Measurements from ENCODE around the gene TBC1D2B.
A peak's percentile ranks its signal among the peaks of the same experiment; 100 is the strongest.

The TBC1D2B gene

GRCh38 chr15:78072080-78072892 lies 5.2 kb downstream of the TBC1D2B start:
- no peak for DNase-seq (ENCODE audit: low spot score)

DNA sequence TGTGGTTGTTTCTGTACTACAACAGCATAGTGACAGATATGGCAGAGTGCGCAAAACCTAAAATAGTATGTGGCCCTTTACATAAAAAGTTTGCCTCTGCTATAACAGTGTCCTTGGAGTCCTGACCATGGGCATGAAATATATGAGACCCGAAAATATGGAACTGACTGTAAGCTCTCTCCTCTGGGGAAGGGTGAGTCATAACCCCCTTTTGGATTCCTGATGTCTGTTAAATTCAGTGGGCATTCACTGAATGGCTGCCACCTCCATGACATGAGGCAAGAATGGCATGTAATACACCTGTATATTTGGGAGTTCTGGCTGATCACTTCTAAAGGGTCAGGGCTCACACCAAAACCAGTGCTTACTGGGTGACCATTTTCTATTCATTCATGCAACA lies 6.1 kb downstream of the TBC1D2B start:
- DNase-seq (ENCODE audit: low spot score), result no peak

DNA sequence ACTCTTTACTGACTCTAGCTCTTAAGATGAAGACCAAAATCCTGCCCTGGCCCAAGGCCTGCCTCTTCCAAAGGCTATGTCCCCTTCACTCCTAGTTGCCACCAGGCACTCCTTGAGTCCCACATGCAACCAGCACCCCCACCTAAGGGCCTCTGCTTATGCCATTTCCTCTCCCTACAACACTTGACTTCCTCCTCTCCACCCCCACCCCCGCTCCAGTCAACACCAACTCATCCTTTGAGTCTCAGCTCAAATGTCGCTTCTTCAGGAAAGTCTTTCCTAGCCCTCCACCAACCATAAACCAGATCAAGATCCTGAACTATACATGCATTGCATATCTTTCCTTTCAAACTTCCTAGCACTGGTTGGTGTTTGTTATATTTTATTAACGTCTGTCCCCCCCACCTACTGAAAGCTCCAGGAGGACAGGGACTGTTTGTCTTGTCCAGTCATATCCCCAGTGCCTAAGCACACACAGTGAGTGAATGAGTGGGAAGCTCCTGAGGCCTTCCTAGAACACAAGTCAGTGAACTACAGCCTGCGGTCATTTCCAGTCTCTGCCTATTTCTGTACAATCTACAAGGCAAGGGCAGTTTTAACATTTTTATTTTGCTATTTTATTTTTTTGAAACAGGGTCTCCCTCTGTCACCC lies 7.3 kb downstream of the TBC1D2B start:
- DNase-seq (ENCODE audit: low spot score), result no peak

GRCh38 chr15:78069462-78070029 lies 8.0 kb downstream of the TBC1D2B start:
- DNase-seq (ENCODE audit: low spot score), result no peak

- no peak for DNase-seq (ENCODE audit: low spot score)
Measured at GRCh38 chr15:78069052-78069414, 8.5 kb downstream of the TBC1D2B start.

DNA sequence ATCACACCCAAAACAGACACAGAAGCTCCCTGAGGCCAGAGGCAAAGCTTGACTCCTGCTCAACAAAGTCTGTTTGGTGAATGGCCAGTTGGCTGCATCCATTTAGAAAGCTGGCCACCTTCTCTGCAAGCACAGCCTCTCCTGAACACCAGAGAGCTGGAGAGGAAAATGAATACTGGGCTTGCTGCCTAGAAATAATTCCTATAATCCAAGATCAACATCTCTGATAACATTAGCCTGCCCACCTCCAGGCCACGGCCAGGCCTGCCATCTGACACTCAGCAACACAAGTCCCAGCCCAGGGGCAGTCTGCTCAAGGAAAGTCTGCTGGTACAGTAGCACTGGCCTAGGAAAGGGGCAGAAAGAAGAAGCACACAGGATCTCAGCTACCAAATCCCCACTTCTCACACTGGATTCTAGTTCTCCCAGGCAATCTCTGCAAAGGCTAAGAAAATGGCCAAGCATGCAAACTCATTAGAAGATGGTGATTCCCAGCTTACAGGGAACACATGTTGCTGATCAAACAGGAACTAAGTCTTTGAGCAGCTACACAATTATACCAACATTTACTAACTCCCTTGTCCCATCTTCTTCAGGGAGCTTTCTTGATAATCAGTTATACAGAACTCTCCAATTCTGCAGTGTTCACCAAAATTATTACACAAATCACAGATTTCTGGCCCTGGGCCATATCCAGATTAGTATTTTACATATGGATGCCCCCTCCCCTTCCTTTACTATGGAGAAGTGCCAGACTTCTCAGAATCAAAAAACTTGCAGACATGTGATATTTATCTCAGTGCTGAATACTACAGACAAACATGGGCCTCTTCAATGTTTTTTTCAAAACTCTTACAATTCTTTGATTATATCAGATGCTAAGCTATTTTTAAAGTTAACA lies 9.9 kb downstream of the TBC1D2B start:
- peak; percentile 55 for DNase-seq (ENCODE audit: low spot score)

GRCh38 chr15:78065973-78066946 lies 11.3 kb downstream of the TBC1D2B start:
- no peak for DNase-seq (ENCODE audit: low spot score)

- DNase-seq (ENCODE audit: low spot score), result no peak
Measured at GRCh38 chr15:78065284-78065872, 12.1 kb downstream of the TBC1D2B start.

GRCh38 chr15:78064544-78064943 lies 13.0 kb downstream of the TBC1D2B start:
- DNase-seq (ENCODE audit: low spot score), result no peak

GRCh38 chr15:78063970-78064385 lies 13.5 kb downstream of the TBC1D2B start:
- no peak for DNase-seq (ENCODE audit: low spot score)

GRCh38 chr15:78063217-78063616 lies 14.3 kb downstream of the TBC1D2B start:
- no peak for DNase-seq (ENCODE audit: low spot score)

DNA sequence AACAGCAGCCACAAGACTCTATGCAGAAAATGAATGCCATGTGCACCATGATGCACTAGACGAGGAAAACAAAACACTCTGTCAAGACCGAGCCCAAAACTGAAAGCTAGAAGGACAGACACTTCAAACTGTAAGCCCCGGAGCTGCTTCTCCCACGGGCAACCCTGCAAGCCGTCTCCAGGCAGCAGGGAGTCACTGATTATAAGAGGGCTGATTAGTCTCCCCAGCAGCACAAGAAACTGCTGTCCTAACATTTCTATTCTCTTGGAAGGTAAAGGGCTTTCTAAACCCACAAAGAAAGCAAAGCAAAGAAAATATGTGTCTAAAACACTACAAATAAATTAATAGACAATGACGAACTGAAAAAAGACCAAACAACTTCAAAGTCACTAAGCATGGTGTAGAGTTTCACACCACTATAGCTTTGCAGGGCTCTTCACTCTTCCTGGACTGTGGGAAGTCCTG lies 15.5 kb downstream of the TBC1D2B start:
- DNase-seq (ENCODE audit: low spot score), result peak; percentile 60

DNA sequence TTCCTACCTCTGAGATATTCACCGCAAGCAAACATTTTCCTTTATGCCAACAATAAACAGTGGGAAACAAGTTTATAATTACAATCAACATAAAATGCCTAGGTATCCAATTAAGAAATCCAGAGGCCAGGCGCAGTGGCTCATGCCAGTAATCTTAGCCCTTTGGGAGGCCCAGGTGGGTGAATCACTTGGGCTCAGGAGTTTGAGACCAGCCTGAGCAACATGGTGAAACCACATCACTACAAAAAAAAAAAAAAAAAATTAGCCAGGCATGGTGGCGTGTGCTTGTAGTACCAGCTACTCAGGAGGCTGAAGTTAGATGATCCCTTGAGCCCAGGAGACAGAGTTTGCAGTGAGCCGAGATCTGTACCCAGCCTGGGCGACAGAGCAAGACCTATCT lies 17.3 kb downstream of the TBC1D2B start:
- no peak for DNase-seq (ENCODE audit: low spot score)

DNA sequence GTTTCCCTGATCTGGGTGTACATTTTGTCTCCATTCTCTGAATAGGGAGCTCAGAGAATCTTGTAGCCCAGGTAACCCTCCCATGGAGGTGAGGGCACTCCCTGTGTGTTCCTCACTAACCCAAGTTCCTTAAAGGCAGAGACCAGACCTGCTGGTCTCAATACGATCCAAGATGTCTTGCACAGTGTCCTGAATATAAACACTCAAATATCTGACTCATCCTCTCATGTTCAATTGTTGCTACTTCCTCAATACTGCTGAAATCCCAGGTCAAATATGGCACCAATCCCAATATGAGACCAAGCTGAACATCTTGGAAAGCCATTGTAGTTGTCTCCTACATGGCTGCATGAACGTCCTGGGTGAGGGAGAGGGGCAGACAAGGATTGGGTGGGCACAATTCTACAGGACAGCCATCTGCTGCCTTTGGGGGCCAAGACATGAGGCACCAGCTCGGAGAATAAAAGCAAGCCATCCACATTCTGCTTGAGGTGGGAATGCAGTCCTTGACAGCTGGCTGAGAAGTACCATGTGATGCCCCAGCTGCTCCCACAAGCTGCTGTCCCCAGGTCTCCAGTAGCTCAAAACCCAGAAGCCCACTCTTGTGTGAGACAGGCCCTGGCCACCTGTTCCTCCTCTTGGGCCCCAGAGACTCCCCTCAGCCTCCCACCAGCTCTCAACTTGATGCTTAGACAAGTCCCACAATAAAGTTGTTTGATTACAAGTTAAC lies 18.2 kb downstream of the TBC1D2B start:
- DNase-seq (ENCODE audit: low spot score), result no peak

DNA sequence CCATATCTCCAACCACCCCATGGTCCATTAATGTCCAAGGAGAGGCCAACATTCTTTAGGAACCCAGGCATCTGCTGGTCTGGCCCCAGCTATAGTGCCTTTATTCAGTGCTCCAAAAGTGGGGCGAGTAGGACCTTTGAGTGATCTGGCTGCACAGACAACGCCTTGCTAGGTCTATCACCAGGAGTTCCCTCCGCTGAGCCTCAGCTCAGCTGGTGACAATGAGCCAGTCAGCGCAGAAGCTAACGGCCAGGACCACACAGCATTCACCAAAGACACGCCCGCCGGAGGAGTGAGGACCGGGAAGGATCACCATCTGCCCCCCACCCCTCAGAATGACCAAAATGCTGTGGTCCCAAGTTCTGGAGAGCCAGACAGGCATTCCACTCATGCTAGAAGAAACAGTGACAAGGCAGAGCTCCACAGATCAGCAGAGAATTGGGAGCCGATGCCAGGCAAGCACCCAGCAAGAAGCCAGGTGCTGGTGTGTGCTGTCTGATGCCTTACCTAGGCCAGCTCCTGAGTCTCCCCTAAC lies 19.0 kb downstream of the TBC1D2B start:
- no peak for DNase-seq (ENCODE audit: low spot score)

DNA sequence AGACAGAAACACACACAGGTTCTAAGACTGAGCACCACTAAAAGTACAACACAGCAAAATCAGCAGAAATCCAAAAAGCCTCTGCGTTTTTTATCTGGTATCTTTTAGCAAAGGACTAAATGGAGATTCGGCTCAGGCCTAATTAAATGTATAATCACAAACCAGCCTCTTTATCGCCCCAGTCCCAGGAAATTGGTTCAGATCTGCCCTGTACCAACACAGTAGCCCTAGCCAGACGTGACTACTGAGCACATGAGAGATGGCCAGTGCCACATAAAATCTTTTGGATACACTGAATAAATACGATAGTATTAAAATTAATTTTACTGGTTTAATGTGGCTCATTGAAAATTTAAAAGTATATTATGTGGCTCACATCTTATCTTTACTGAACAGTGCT lies 19.7 kb downstream of the TBC1D2B start:
- DNase-seq (ENCODE audit: low spot score), result no peak

GRCh38 chr15:78056714-78057269 lies 20.7 kb downstream of the TBC1D2B start:
- DNase-seq (ENCODE audit: low spot score), result no peak

DNA sequence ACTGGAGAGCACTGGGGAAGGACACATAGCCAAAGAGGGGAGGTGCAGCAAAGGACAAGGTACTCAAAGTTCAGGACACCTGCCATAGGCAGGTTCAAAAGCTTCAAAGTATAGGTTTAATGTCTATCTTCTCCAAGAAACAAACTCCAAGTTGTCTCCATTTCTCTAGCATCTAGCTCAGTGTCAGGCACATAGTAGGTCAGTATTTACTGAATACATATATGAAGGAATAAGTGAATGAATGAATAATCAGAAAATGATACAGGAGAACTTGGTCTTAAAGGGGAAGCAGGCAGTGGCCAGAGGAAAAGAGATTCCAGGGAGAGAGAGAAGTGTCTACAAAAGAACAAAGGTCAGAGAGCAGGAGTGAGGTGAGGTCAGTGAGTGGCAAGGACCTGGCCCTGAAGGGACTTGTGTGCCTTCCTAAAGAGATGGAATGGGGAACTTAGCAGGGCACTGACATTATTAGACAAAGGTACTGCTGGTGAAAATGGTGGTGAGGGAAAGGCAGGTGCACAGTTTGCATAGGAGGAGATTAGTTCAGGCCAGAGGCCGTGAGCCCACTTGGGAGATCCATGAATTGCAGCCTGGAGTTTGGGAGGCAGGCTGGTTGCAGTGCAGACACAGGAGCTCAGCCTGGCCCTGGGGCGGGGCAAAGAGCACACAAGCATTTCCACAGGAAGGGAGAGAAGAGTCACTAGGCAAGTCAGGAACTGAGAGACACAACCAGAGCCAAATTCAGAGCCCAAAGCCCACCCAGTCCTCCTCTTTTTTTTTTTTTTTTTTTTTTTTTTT lies 21.4 kb downstream of the TBC1D2B start:
- DNase-seq (ENCODE audit: low spot score), result no peak

All from D341Med (cell line).